Measurements from ENCODE around the gene FNDC3A. TPM values are rescaled to one million over a fixed set of nuclear protein-coding genes. Genes with fewer than 3 reads are reported as not detected.
"Not testable (repeated sequence)": the region's sequence is repeated elsewhere in the genome, so short reads cannot be mapped to it uniquely, and the experiment has no call there.

The FNDC3A gene
- total RNA-seq, 1 donor from 2014 or later, result 41.8 TPM

DNA sequence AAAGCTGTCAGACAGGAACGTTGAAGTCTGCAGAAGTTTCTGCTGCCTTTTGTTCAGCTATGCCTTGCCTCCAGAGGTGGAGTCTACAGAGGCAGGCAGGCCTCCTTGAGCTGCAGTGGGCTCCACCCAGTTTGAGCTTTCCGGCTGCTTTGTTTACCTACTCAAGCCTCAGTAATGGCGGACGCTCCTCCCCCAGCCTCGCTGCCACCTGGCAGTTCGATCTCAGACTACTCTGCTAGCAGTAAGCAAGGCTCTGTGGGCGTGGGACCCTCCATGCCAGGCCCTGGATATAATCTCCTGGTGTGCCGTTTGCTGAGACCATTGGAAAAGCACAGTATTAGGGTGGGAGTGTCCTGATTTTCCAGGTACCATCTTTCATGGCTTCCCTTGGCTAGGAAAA lies 187.4 kb downstream of the FNDC3A start:
- not testable (repeated sequence) for H3K9ac ChIP-seq (ENCODE audit: low read depth in 1 of 3, low read length in 3 of 3); H3K4me3 ChIP-seq (ENCODE audit: low read length in 3 of 3); H3K9me3 ChIP-seq (ENCODE audit: control insufficient read depth in 3 of 3, low read length in 3 of 3); H3K27ac ChIP-seq (ENCODE audit: low read depth, low read length); H3K4me1 ChIP-seq (ENCODE audit: control insufficient read depth in 3 of 3, insufficient read depth in 3 of 3, low read length in 3 of 3); H3K27me3 ChIP-seq (ENCODE audit: control insufficient read depth in 3 of 3, insufficient read depth in 3 of 3, low read length in 3 of 3)
- peaks cover 9 to 25% (median 14%) of the 10 kb centered on the region in 3 donors for H3K36me3 ChIP-seq (ENCODE audit: control insufficient read depth in 3 of 3, insufficient read depth in 3 of 3, low read length in 3 of 3)

DNA sequence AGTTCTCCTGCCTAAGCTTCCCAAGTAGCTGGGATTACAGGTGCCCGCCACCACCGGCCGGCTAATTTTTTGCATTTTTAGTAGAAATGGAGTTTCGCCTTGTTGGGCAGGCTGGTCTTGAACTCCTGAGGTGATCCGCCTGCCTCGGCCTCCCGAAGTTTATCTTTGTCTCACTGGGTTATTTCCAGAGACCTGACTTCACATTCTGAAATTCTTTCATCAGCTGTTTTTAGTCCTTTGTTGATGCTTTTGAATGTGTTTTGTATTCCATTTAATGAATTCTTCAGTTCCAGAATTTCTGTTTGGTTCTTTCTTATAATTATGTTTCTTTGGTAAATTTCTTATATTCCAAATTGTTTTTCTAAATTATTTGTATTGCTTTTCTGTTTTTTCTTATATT lies 189.0 kb downstream of the FNDC3A start:
- H3K9me3 ChIP-seq (ENCODE audit: control insufficient read depth in 3 of 3, low read length in 3 of 3), result no peaks in the 10 kb centered on the region
- H3K9ac ChIP-seq (ENCODE audit: low read depth in 1 of 3, low read length in 3 of 3), result no peak overlapping the region
- H3K4me3 ChIP-seq (ENCODE audit: low read length in 3 of 3), result no peak overlapping the region
- H3K4me1 ChIP-seq (ENCODE audit: control insufficient read depth in 3 of 3, insufficient read depth in 3 of 3, low read length in 3 of 3), result no peaks in the 10 kb centered on the region
- H3K36me3 ChIP-seq (ENCODE audit: control insufficient read depth in 3 of 3, insufficient read depth in 3 of 3, low read length in 3 of 3), result peaks cover 9 to 29% (median 16%) of the 10 kb centered on the region in 3 donors
- H3K27me3 ChIP-seq (ENCODE audit: control insufficient read depth in 3 of 3, insufficient read depth in 3 of 3, low read length in 3 of 3), result no peaks in the 10 kb centered on the region
- no peak overlapping the region for H3K27ac ChIP-seq (ENCODE audit: low read depth, low read length)

DNA sequence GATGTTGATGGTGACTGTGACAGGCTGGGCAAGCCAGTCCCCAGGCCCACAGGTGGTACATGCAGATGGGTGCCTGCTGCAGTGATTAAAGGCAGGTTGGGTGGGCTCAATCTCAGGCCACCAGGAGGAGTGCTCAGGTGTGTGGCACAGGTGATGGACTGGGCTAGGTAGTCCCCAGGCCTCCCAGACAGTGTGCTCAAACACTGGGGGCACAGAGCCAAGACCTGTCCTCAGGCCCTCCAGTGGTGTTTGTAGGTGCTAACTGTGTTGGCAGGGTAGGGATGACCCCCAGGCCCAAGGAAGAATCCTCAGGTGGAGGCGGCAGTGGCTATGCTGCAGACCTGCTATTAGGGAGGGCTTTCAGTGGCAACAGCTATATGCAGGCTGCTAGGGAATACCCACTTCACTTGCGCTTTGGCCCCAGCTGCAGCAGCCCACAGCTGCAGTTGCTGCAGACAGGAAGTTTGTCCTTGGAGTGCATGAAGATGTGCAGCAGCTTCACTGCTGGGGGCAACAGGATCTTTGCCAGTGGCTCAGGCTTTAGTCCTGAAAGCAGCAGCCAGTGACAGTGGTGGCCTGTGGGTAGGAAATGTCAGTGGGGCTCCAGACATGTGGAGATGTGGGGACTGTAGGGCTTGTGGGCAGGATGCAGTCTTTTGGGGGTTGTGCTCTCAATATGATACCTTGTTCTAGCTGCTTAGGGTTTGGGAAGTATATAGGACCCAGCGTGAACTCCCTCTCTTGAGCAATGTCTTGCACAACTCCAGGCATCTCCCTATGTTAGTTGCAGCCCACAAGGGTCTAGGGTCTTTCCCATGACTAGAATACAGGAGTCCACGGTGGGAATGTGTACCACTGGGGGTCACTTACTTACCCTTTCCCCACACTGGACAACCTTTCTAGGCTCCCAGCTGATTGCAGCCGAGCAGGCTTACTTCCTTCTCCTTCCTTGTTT lies 190.4 kb downstream of the FNDC3A start:
- no peaks in the 10 kb centered on the region for H3K27me3 ChIP-seq (ENCODE audit: control insufficient read depth in 3 of 3, insufficient read depth in 3 of 3, low read length in 3 of 3)
- H3K4me3 ChIP-seq (ENCODE audit: low read length in 3 of 3), result no peak overlapping the region
- H3K36me3 ChIP-seq (ENCODE audit: control insufficient read depth in 3 of 3, insufficient read depth in 3 of 3, low read length in 3 of 3), result peaks cover 12 to 35% (median 16%) of the 10 kb centered on the region in 3 donors
- H3K4me1 ChIP-seq (ENCODE audit: control insufficient read depth in 3 of 3, insufficient read depth in 3 of 3, low read length in 3 of 3), result no peaks in the 10 kb centered on the region
- no peak overlapping the region for H3K9ac ChIP-seq (ENCODE audit: low read depth in 1 of 3, low read length in 3 of 3)
- no peak overlapping the region for H3K27ac ChIP-seq (ENCODE audit: low read depth, low read length)
- H3K9me3 ChIP-seq (ENCODE audit: control insufficient read depth in 3 of 3, low read length in 3 of 3), result no peaks in the 10 kb centered on the region

DNA sequence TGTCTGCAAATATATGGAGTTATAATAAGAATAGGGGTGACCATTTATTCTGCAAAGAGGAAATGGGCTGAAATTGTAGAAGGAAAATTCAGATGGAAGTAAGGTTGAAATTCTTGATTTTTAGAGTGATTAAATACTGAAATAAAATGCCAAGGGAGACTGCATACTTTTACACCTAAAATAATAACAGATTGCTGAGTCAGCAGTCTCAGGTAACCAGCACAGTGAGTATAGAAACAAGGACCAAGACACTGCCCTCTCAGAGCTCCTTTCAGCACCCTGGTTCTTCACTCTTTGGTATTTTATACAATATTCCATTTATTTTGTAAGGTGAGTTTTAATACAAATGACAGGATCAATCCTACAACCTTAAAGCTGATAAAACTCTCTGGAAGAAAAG lies 195.6 kb downstream of the FNDC3A start:
- no peak overlapping the region for H3K4me3 ChIP-seq (ENCODE audit: low read length in 3 of 3)
- no peak overlapping the region for H3K9ac ChIP-seq (ENCODE audit: low read depth in 1 of 3, low read length in 3 of 3)
- H3K27me3 ChIP-seq (ENCODE audit: control insufficient read depth in 3 of 3, insufficient read depth in 3 of 3, low read length in 3 of 3), result no peaks in the 10 kb centered on the region
- H3K4me1 ChIP-seq (ENCODE audit: control insufficient read depth in 3 of 3, insufficient read depth in 3 of 3, low read length in 3 of 3), result no peaks in the 10 kb centered on the region
- H3K27ac ChIP-seq (ENCODE audit: low read depth, low read length), result no peak overlapping the region
- no peaks in the 10 kb centered on the region for H3K9me3 ChIP-seq (ENCODE audit: control insufficient read depth in 3 of 3, low read length in 3 of 3)
- peaks cover 8 to 18% (median 12%) of the 10 kb centered on the region in 3 donors for H3K36me3 ChIP-seq (ENCODE audit: control insufficient read depth in 3 of 3, insufficient read depth in 3 of 3, low read length in 3 of 3)

DNA sequence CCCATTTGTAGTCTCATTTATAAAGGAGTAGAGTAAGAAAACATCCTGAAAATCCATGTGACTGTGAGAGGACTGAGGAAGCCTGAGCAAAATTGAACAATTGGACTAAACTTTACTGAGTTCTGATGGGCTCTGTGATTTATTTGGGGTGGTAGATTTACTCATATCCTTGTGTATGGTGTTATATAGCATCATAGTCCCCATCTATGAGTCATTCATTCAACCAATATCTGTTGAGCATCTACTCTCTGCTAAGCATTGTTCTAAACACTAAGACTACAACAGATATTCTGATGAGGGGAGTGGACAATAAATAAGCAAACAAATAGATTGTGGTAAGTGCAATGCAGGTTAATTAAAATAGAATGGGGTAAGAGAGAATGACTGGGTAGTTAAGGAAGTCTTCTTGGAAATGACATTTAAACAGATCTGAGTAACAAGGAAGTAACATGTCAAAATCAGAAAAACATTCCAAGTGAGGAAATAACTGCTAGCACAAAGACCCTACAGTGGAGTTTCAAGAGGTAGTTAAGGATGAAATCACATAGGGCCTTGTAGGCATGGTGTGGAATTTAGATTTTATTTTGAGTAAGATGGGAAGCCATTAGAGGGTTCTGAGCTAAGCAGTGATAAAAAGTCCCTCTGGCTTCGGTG lies 208.1 kb downstream of the FNDC3A start:
- no peaks in the 10 kb centered on the region for H3K4me1 ChIP-seq (ENCODE audit: control insufficient read depth in 3 of 3, insufficient read depth in 3 of 3, low read length in 3 of 3)
- no peaks in the 10 kb centered on the region for H3K9me3 ChIP-seq (ENCODE audit: control insufficient read depth in 3 of 3, low read length in 3 of 3)
- H3K36me3 ChIP-seq (ENCODE audit: control insufficient read depth in 3 of 3, insufficient read depth in 3 of 3, low read length in 3 of 3), result peaks cover 18 to 47% (median 34%) of the 10 kb centered on the region in 3 donors
- H3K27ac ChIP-seq (ENCODE audit: low read depth, low read length), result no peak overlapping the region
- no peak overlapping the region for H3K9ac ChIP-seq (ENCODE audit: low read depth in 1 of 3, low read length in 3 of 3)
- no peaks in the 10 kb centered on the region for H3K27me3 ChIP-seq (ENCODE audit: control insufficient read depth in 3 of 3, insufficient read depth in 3 of 3, low read length in 3 of 3)
- H3K4me3 ChIP-seq (ENCODE audit: low read length in 3 of 3), result no peak overlapping the region

DNA sequence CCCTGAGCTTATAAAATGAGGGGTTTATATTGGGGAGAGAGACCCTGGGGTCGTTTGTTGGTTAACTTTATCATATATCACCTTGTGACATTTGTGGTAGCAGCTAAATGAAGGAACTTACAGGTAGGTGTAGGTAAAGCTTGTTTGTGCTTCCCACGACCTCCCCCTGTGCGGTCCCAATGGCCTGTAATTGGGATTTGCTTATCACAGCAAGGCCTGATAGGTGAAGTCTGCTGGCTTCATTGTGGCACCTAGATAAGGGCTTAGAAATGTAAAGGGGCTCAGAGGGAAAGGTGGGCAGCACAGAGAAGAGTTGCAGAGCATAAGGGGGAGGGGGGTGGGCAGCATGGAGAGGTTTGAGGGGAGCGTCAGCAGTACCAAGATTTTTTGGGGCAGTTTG lies 208.9 kb downstream of the FNDC3A start:
- H3K4me3 ChIP-seq (ENCODE audit: low read length in 3 of 3), result no peak overlapping the region
- H3K9ac ChIP-seq (ENCODE audit: low read depth in 1 of 3, low read length in 3 of 3), result no peak overlapping the region
- no peak overlapping the region for H3K27ac ChIP-seq (ENCODE audit: low read depth, low read length)
- no peaks in the 10 kb centered on the region for H3K9me3 ChIP-seq (ENCODE audit: control insufficient read depth in 3 of 3, low read length in 3 of 3)
- peaks cover 14 to 45% (median 31%) of the 10 kb centered on the region in 3 donors for H3K36me3 ChIP-seq (ENCODE audit: control insufficient read depth in 3 of 3, insufficient read depth in 3 of 3, low read length in 3 of 3)
- H3K27me3 ChIP-seq (ENCODE audit: control insufficient read depth in 3 of 3, insufficient read depth in 3 of 3, low read length in 3 of 3), result no peaks in the 10 kb centered on the region
- no peaks in the 10 kb centered on the region for H3K4me1 ChIP-seq (ENCODE audit: control insufficient read depth in 3 of 3, insufficient read depth in 3 of 3, low read length in 3 of 3)

DNA sequence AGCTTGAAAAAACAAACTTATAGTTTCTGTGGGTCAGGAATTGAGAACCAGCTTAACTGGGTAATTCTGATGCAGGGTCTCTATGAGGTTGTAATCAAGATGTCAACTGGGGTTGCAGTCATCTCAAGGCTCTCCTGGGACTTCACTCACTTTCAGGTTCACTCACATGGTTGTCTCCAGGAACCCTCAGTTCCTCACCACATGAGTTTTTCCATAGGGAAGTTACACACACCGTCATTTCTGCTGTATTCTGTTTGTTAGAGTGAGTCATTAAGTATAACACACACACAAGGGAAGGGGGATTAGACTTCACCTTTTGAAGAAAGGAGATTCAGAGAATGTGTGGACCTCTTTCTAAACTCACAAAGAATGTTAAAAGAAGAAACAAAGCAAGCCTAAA lies 209.6 kb downstream of the FNDC3A start:
- Histone ChIP-seq H3K4me3 (ENCODE audit: low read length in 3 of 3) (no peak overlapping the region), H3K9me3 (ENCODE audit: control insufficient read depth in 3 of 3, low read length in 3 of 3) (no peaks in the 10 kb centered on the region), H3K27ac (ENCODE audit: low read depth, low read length) (no peak overlapping the region), H3K4me1 (ENCODE audit: control insufficient read depth in 3 of 3, insufficient read depth in 3 of 3, low read length in 3 of 3) (no peaks in the 10 kb centered on the region), H3K9ac (ENCODE audit: low read depth in 1 of 3, low read length in 3 of 3) (no peak overlapping the region), H3K27me3 (ENCODE audit: control insufficient read depth in 3 of 3, insufficient read depth in 3 of 3, low read length in 3 of 3) (no peaks in the 10 kb centered on the region), H3K36me3 (ENCODE audit: control insufficient read depth in 3 of 3, insufficient read depth in 3 of 3, low read length in 3 of 3) (peaks cover 12 to 41% (median 29%) of the 10 kb centered on the region in 3 donors)

DNA sequence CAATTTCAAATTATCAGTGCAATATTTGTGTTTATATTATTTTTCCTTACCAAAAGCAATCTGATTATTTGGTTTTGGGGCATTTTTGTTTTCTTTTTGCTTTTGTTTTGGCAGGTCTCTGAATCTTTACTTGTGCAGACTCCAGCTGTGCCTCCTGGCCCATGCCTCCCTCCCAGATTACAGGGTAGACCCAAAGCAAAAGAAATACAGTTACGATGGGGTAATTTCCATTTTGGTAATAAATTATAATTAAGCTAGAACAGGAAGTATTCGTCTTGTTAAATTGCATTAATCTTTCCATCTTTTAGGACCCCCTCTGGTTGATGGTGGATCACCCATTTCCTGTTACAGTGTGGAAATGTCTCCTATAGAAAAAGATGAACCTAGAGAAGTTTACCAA lies 215.2 kb downstream of the FNDC3A start:
- Histone ChIP-seq H3K27ac (ENCODE audit: low read depth, low read length) (no peak overlapping the region), H3K9ac (ENCODE audit: low read depth in 1 of 3, low read length in 3 of 3) (no peak overlapping the region), H3K9me3 (ENCODE audit: control insufficient read depth in 3 of 3, low read length in 3 of 3) (no peaks in the 10 kb centered on the region), H3K36me3 (ENCODE audit: control insufficient read depth in 3 of 3, insufficient read depth in 3 of 3, low read length in 3 of 3) (peaks cover 22 to 50% (median 38%) of the 10 kb centered on the region in 3 donors), H3K27me3 (ENCODE audit: control insufficient read depth in 3 of 3, insufficient read depth in 3 of 3, low read length in 3 of 3) (no peaks in the 10 kb centered on the region), H3K4me1 (ENCODE audit: control insufficient read depth in 3 of 3, insufficient read depth in 3 of 3, low read length in 3 of 3) (no peaks in the 10 kb centered on the region), H3K4me3 (ENCODE audit: low read length in 3 of 3) (no peak overlapping the region)

DNA sequence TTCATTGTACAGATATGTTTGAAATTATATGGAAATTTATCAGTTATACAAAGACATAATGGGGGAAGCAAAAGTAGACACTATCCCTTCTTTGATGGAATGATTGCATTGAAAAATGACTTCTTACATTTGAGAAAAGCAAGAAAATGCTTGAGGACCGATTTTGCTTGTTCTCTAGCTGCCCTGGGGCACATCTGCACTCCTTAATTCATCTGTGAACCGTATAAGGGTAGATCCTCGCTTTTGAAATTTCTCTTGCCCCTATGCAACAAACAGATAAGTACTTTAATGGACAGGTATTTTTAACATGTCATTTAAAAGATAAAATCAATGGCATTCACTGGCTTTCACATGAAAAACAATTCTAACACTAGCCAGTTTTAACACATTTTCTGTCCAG lies 230.9 kb downstream of the FNDC3A start:
- Histone ChIP-seq H3K4me1 (ENCODE audit: control insufficient read depth in 3 of 3, insufficient read depth in 3 of 3, low read length in 3 of 3) (no peaks in the 10 kb centered on the region), H3K9me3 (ENCODE audit: control insufficient read depth in 3 of 3, low read length in 3 of 3) (no peaks in the 10 kb centered on the region), H3K27me3 (ENCODE audit: control insufficient read depth in 3 of 3, insufficient read depth in 3 of 3, low read length in 3 of 3) (no peaks in the 10 kb centered on the region), H3K9ac (ENCODE audit: low read depth in 1 of 3, low read length in 3 of 3) (no peak overlapping the region), H3K27ac (ENCODE audit: low read depth, low read length) (no peak overlapping the region), H3K36me3 (ENCODE audit: control insufficient read depth in 3 of 3, insufficient read depth in 3 of 3, low read length in 3 of 3) (peaks cover 14 to 38% (median 26%) of the 10 kb centered on the region in 3 donors), H3K4me3 (ENCODE audit: low read length in 3 of 3) (no peak overlapping the region)

DNA sequence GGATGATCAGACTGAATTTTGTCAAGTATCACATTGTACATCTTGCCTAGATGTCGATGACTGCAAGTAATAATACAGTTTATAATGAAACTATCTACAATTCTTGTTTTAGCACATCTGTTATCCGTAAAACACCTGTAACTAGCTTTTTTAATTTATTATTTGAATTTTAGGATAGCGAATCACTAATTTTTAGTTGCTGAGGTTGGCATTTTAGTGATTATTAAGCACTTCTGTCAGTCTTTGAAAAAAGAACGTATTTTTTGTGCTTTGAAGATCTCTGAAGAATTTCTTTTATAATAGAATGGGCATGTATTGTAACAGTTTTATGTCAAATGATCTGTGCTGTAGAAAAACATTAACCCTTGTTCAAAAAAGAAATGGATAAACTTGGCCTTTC lies 232.9 kb downstream of the FNDC3A start:
- H3K4me3 ChIP-seq (ENCODE audit: low read length in 3 of 3), result no peak overlapping the region
- peaks cover 10 to 25% (median 18%) of the 10 kb centered on the region in 3 donors for H3K36me3 ChIP-seq (ENCODE audit: control insufficient read depth in 3 of 3, insufficient read depth in 3 of 3, low read length in 3 of 3)
- no peak overlapping the region for H3K9ac ChIP-seq (ENCODE audit: low read depth in 1 of 3, low read length in 3 of 3)
- H3K27me3 ChIP-seq (ENCODE audit: control insufficient read depth in 3 of 3, insufficient read depth in 3 of 3, low read length in 3 of 3), result no peaks in the 10 kb centered on the region
- no peak overlapping the region for H3K27ac ChIP-seq (ENCODE audit: low read depth, low read length)
- no peaks in the 10 kb centered on the region for H3K4me1 ChIP-seq (ENCODE audit: control insufficient read depth in 3 of 3, insufficient read depth in 3 of 3, low read length in 3 of 3)
- no peaks in the 10 kb centered on the region for H3K9me3 ChIP-seq (ENCODE audit: control insufficient read depth in 3 of 3, low read length in 3 of 3)

Measured in skeletal muscle tissue (tissue), 4 donors.